Natural killer cell (primary cell): ENCODE data around the gene CES1. TPM values are rescaled to one million over a fixed set of nuclear protein-coding genes. Genes with fewer than 3 reads are reported as not detected.

Experiments
- ATAC-seq, 3 donors: fragments of 150-1000 bp in 2 of 3; fragments of 200-7000 bp in 1 of 3; cut with Tn5 transposase; 1 replicate in 1 of 3; 2 replicates in 2 of 3; pipeline ENCODE4 v1.10.0; 2021; ENCODE audit warnings: mild to moderate bottlenecking in 2 of 3, moderate library complexity in 2 of 3
- DNase-seq, 2 donors: peaks; one replicate each; pipeline versions ENCODE4 v3.0.0 to v3.0.0-alpha.2; 2013 to 2021; ENCODE audit warnings: mixed read lengths in 1 of 2
- H3K27ac ChIP-seq: one replicate; pipeline ENCODE4 v1.5.1; 2013; ENCODE audit warnings: mild to moderate bottlenecking, low read length
- H3K27me3 ChIP-seq: one replicate; pipeline ENCODE4 v1.6.1; 2013; ENCODE audit warnings: low read length; ENCODE audit not compliant: control insufficient read depth, insufficient read depth
- H3K36me3 ChIP-seq: one replicate; pipeline ENCODE4 v1.6.1; 2013; ENCODE audit warnings: low read length; ENCODE audit not compliant: control insufficient read depth, insufficient read depth
- H3K4me1 ChIP-seq: one replicate; pipeline ENCODE4 v1.6.1; 2013; ENCODE audit warnings: low read length; ENCODE audit not compliant: control insufficient read depth, insufficient read depth
- H3K4me3 ChIP-seq: one replicate; pipeline ENCODE4 v1.5.1; 2013; ENCODE audit warnings: low read length
- H3K9me3 ChIP-seq: one replicate; pipeline ENCODE4 v1.6.1; 2013; ENCODE audit warnings: low read length; ENCODE audit not compliant: control insufficient read depth, insufficient read depth
- H3K27ac Mint-ChIP-seq, 2 donors: one replicate each; pipeline ENCODE4 v1.8.0; 2022; ENCODE audit warnings: mild to moderate bottlenecking in 2 of 2, mixed read lengths in 2 of 2, moderate library complexity in 1 of 2
- H3K27me3 Mint-ChIP-seq, 2 donors: one replicate each; pipeline ENCODE4 v1.8.0; 2022; ENCODE audit warnings: low read depth in 2 of 2, mixed read lengths in 2 of 2
- H3K36me3 Mint-ChIP-seq: one replicate; pipeline ENCODE4 v1.8.0; 2022; ENCODE audit warnings: mixed read lengths
- H3K4me1 Mint-ChIP-seq, 2 donors: one replicate each; pipeline ENCODE4 v1.8.0; 2022; ENCODE audit warnings: mixed read lengths in 2 of 2
- H3K4me3 Mint-ChIP-seq: one replicate; pipeline ENCODE4 v1.8.0; 2022; ENCODE audit warnings: mild to moderate bottlenecking, moderate library complexity, mixed read lengths
- H3K9me3 Mint-ChIP-seq, 2 donors: one replicate each; pipeline ENCODE4 v1.8.0; 2022; ENCODE audit warnings: mixed read lengths in 2 of 2
- WGBS: methylation state at CpG from one replicate; pipeline ENCODE4 v1.1.7; 2013; ENCODE audit warnings: missing lambda C conversion rate; ENCODE audit not compliant: insufficient coverage; 5-methylcytosine and 5-hydroxymethylcytosine counted together
- intact Hi-C: fragments of 100-400 bp; cut with micrococcal nuclease; formaldehyde crosslinking; loops from one replicate; pipeline ENCODE4 v1.14.2; 2022
- total RNA-seq, 4 donors: library from RNA; stranded (reverse); fragments of 120-200 nt in 1 of 4; gene quantifications; one replicate each; pipeline versions ENCODE4 v1.2.3 to v1.2.4, GENCODE V29; 2013 to 2022
- TF ChIP-seq, protein P1 (sequence below): fragments of 200-600 bp; IDR thresholded peaks from one replicate; pipeline ENCODE4 v1.8.0; 2022; ENCODE audit warnings: antibody characterized with exemption

The CES1 gene
- total RNA-seq, 3 donors from 2014 or later (not counting 1 experiment from before 2014, with no cell fraction given): 1.4 to 3.4 (median 1.7) TPM

DNA sequence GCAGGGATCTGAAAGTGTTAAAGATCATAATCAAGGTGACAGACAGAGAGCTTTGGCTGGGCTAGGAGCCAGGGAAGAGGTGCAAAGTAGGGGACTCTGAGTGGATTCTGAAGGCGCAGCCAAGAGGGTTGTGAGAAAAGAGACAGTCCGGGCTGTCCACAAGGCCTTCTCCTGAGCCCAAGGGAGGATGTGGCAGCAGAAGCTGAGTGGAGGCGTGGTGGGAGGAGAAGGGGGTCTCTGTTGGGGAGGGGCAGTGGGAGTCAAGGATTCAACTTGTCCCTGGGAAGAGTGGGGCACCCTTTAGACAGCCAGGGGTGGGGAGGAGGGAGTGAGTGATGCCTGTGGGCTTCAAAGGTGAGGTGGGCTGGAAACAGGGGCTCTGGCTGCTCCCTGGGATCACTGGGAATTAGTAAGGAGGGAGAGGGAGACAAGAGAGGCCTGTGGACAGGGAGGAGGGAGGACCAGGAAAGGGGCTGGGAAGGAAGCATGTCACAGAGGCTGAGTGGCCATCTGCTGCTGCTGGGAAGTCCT is 10.6 kb downstream of the CES1 start:
- TF ChIP-seq, protein P1, sequence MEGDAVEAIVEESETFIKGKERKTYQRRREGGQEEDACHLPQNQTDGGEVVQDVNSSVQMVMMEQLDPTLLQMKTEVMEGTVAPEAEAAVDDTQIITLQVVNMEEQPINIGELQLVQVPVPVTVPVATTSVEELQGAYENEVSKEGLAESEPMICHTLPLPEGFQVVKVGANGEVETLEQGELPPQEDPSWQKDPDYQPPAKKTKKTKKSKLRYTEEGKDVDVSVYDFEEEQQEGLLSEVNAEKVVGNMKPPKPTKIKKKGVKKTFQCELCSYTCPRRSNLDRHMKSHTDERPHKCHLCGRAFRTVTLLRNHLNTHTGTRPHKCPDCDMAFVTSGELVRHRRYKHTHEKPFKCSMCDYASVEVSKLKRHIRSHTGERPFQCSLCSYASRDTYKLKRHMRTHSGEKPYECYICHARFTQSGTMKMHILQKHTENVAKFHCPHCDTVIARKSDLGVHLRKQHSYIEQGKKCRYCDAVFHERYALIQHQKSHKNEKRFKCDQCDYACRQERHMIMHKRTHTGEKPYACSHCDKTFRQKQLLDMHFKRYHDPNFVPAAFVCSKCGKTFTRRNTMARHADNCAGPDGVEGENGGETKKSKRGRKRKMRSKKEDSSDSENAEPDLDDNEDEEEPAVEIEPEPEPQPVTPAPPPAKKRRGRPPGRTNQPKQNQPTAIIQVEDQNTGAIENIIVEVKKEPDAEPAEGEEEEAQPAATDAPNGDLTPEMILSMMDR: no peak
- intact Hi-C loops: no loop called here
- H3K4me1 ChIP-seq: no peaks in the 10 kb centered on the region
- H3K27ac ChIP-seq: no peak overlapping the region
- no peak overlapping the region for H3K4me3 ChIP-seq
- peaks cover 11 to 21% of the 10 kb centered on the region in 2 donors for H3K27me3 Mint-ChIP-seq
- no peaks in the 10 kb centered on the region for H3K9me3 Mint-ChIP-seq
- ATAC-seq: no peak
- H3K4me1 Mint-ChIP-seq: no peaks in the 10 kb centered on the region
- peaks cover 7% of the 10 kb centered on the region for H3K27me3 ChIP-seq
- 77% methylated on average over 3 of the region's 3 CpGs for WGBS
- no peaks in the 10 kb centered on the region for H3K9me3 ChIP-seq
- no peak overlapping the region for H3K27ac Mint-ChIP-seq
- no peaks in the 10 kb centered on the region for H3K36me3 Mint-ChIP-seq
- no peak for DNase-seq
- H3K36me3 ChIP-seq: no peaks in the 10 kb centered on the region
- no peak overlapping the region for H3K4me3 Mint-ChIP-seq

DNA sequence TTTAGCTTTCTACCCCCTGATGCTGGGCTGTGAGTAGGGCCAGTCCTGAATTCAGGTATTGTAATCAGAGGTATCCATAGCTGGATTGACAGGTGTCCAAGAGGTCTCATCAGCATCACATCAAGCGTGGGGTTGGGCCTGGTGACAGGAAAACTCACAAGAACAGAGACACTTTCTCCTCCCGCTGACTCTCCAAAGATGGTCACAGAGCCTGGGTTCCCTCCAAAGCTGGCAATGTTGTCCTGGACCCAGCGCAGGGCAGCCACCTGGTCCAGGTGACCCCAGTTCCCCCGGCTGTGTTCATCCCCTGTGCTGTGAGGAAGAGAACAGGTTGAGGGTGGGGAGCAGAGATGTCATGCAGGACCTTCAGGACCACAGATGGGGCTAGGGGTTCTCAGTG is 11.7 kb downstream of the CES1 start:
- no peak for DNase-seq
- H3K4me1 ChIP-seq: no peaks in the 10 kb centered on the region
- TF ChIP-seq, protein P1: no peak
- no peak overlapping the region for H3K4me3 ChIP-seq
- no peaks in the 10 kb centered on the region for H3K4me1 Mint-ChIP-seq
- H3K27ac ChIP-seq: no peak overlapping the region
- H3K36me3 Mint-ChIP-seq: no peaks in the 10 kb centered on the region
- peaks cover 7% of the 10 kb centered on the region for H3K27me3 ChIP-seq
- no peak overlapping the region for H3K27ac Mint-ChIP-seq
- peaks cover 13 to 31% of the 10 kb centered on the region in 2 donors for H3K27me3 Mint-ChIP-seq
- H3K9me3 ChIP-seq: no peaks in the 10 kb centered on the region
- H3K4me3 Mint-ChIP-seq: no peak overlapping the region
- whole genome bisulfite sequencing: 70% methylated on average over 4 of the region's 4 CpGs
- H3K9me3 Mint-ChIP-seq: no peaks in the 10 kb centered on the region
- H3K36me3 ChIP-seq: no peaks in the 10 kb centered on the region
- intact Hi-C loops: no loop called here
- no peak for ATAC-seq

DNA sequence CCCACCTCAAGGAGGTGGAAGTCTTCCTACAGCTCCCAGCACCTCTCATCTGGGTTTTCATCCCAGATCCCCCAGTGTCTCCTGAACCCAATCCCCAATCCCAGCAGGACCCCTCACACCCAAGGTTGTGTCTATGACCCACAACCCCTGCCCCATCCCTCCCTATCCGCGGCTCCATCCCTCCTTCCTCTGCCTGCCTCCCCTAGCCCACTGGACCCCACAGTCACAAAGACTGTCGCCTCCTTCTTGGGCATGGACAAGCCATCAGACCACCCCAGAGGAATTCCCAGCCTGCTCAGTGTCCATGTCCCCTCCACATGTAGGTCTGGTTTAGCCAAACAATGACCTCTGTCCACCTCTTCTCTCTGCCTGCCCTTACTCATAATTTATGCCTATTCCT is 12.3 kb downstream of the CES1 start:
- peaks cover 7% of the 10 kb centered on the region for H3K27me3 ChIP-seq
- Mint-ChIP-seq H3K9me3 (no peaks in the 10 kb centered on the region), H3K4me3 (no peak overlapping the region), H3K27ac (no peak overlapping the region), H3K4me1 (no peaks in the 10 kb centered on the region), H3K36me3 (no peaks in the 10 kb centered on the region), H3K27me3 (peaks cover 16 to 32% of the 10 kb centered on the region in 2 donors)
- H3K9me3 ChIP-seq: no peaks in the 10 kb centered on the region
- H3K36me3 ChIP-seq: no peaks in the 10 kb centered on the region
- TF ChIP-seq, protein P1: no peak
- H3K4me1 ChIP-seq: no peaks in the 10 kb centered on the region
- 92% methylated on average over 3 of the region's 3 CpGs for WGBS
- H3K27ac ChIP-seq: no peak overlapping the region
- ATAC-seq: no peak
- no peak overlapping the region for H3K4me3 ChIP-seq
- DNase-seq: no peak
- intact Hi-C loops: no loop called here
